ENCODE data around the gene KCNC1.

KCNC1 gene

DNA sequence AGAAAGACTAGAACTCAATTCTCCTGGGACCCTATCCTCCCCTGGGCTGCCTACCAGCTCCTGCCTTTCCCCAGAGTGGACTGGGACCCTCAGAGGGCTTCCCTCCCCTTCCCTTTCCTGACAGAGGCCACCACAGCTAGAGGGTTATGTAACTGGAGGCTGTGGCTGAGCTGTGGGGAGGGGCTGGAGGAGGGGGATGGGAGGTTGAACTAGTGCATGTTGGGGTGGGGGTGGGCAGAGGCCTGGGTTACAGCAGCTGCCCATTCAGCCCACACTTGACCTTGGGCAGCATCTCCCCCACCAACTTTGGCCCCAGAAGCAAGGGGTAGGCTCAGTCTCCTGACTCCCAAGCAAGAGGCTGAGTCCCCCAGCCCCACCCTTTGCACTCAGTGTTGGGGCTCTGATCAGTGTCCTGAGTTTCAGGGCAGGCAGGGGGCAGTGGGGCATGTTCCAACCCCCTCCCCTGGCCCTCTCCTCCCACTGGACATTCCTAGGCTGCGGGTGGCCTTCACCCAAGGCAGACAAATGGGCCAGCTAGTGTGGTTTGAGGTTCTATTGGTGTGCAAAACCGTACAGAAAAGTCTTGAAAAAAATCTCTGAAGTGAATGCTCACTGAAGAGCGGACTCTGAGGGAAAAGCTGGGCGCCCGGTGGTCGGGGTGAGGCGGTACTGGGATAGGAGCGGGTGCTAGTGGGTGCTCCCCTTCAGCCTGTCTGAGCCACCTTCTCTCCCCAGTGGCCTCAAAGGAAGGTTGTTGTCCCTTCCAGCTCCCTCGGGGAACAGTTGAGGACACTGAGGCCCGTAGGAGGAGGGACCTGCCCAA lies 3.8 kb downstream of the KCNC1 start:
- DNase-seq: no peak

DNA sequence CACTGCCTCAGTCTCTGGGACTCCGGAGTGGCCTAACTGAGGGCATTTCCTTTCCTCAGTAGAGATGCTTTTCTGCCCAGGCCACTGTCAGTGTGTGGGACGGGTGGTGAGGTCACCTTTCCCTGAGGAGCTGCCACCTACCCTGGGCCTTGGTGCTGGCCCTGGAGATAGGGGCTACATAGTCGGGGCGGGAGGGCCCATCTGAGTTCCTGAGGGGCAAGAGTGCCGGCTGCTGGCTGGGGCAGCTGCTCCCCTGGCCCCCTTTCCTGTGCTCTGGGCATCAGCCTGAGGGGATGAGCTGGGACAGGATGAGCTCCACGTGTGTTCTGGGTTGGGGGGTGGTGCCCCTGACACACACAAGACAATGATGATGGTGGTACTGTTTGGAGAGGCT lies 5.4 kb downstream of the KCNC1 start:
- no peak for DNase-seq

DNA sequence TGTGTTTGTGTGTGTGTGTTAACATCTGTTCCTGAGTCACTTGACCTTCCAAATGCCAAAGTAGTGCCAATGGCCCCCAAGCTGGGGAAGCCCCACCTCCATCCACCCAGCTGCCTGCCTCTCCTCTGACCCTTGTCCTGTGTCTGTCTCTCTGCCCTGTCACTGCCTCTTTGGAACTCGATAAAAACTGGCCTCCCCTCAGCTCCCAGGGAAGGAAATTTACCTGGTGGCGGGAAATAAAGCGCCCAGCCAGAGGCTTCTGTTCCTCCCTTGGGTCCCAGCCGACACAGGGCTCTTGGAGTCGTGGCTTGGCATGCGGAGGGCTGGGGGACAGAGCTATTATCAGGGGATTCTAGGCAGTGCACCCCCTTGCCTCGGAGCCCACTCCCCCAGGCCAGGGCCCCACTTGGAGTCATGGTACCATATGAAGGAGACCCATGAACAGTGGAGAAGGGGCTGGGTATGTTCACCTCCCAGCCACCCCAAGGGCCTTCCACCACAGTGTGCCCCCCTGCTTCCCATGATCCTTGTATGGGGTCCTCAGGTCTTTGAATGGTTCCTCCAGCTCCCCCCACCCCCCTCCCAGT lies 6.2 kb downstream of the KCNC1 start:
- DNase-seq: no peak

DNA sequence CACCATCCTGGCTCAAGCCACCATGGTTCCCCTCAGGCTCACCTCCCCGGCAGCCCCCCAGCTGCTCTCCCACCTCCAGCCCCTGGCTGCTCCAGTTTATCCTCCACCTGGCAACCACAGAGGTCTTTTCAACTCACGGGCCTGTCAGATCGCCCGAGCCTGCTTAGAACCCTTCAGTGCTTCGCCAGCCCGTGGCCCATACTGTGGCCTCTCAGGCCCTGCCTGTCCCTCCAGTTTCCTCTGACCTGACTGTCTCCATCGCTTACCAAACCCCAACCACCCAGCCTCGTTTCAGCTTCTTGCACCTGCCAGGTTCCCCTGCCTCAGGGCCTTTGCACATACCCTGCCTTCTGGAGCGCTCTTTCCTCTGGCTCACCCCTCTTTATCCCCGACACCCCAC lies 6.9 kb downstream of the KCNC1 start:
- no peak for DNase-seq

- no peak for DNase-seq
Measured at GRCh38 chr11:17742019-17742418, 7.4 kb downstream of the KCNC1 start.

GRCh38 chr11:17743026-17743807 lies 8.6 kb downstream of the KCNC1 start:
- DNase-seq: no peak

- no peak for DNase-seq
Measured at GRCh38 chr11:17743808-17744119, 9.2 kb downstream of the KCNC1 start.

GRCh38 chr11:17744151-17744940 lies 9.8 kb downstream of the KCNC1 start:
- DNase-seq: no peak

GRCh38 chr11:17745023-17745772 lies 10.6 kb downstream of the KCNC1 start:
- no peak for DNase-seq

GRCh38 chr11:17746096-17746495 lies 11.5 kb downstream of the KCNC1 start:
- DNase-seq: no peak

DNA sequence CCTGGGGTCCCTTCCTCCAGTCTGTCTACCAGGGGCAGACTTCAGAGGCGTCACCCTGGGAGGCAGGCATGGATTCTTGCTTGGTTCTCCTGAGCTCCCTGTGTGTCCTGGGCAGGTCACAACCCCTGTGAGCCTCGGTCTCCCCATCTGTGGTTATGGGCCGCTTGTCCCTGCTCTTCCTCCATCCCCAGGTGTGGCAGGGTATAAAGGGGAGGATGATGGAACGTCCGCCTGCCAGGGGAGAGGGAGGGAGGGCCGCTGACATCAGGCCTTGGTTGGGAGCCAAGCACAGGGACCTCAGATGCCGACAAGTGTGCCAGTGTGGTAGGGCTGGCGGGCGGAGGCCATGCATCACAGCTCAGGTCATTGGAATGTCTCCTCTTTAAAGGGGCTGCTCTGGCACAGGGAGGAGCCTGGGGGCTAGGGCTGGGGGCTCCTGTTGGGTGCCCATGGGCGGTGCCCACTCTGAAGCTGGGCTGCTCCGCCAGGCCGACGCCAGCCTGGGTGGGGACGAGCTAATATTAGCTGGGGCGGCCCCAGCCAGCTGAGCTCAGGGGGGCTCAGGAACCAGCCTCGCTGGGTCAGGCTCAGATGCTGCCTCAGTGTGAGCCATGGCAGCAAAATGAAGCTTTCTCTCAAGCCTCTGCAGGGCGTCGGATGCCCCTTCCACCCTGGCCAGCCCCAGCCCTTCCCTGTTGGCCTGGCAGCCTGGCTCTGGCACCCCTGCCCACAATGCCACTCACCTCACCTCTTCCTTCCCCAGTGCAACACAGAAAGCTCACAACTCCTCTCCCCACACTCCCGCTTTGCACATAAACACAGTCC lies 12.8 kb downstream of the KCNC1 start:
- DNase-seq: no peak

DNA sequence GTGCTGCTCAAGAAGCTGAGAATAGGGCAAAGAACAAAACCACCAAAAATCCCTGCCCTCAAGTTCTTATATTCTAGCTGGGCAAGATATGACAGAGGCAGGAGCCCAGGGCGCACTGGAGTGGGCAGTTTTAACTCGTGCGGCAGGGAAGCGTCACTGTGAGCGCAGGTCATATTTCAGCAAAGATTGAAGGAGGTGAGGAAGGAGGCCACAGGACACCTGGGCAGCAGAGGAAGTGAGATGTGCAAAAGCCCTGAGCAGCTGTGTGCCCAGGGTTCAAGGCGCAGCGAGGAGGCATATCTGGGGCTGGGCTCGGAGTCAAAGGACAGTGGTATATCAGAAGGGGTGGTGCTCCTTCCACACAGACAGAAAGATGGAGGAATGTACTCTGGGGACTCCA lies 13.5 kb downstream of the KCNC1 start:
- DNase-seq: no peak

GRCh38 chr11:17748761-17749721 lies 14.5 kb downstream of the KCNC1 start:
- no peak for DNase-seq

DNA sequence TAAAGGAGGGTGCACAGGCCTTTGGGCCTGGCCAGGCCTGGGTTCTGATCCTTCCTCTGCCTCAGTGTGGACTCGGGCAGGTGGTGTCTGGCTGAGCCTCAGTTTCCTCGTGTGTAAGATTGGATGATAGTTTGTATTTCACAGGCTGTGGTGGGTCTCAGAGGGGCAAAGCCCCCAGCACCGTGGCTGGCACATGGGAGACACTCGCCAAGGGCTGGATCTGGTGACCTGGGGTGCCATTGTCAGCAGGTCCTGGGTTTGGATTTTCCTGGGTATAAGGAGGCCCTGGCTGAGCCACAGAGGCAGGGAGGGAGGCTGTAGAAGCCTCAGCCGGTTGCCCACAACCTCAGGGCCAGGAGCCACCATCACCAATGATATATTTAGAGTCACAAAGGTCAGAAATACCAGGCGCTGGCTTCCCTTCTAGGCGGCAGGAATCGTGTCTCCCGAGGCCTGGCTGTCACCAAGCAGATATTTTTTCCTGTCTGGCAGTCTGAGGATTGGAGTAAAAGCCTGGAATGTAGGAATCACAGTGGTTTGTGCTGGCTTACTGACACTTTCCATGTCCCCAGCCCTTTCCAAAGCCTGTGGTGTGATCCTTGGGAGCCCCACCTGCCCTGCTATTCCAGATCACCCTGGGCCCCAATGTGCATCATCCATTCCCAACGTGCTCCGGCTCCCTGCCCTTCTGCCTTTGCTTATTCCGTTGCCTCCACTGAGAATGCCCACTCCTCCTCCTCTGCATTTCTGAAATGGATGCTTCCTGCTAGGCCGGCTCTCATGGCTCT lies 15.6 kb downstream of the KCNC1 start:
- DNase-seq: no peak

DNA sequence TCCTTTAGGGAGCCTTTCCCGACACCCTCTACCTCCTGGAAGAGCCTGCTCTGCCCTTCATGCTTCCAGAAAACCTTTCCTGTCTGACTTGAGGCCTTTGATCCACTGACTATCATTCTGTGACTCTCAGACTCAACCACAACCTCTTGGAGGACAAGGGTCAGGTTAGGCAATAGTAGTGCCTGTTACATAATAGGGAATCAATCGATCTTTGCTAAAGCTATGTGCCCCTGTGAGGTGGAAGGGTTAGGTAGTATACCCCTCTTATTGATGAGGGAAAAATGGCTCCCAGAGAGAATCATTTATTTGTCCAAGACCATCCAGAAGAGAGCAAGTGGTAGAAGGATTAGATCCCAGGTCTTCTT lies 16.2 kb downstream of the KCNC1 start:
- DNase-seq: no peak

GRCh38 chr11:17751558-17751957 lies 17.0 kb downstream of the KCNC1 start:
- no peak for DNase-seq

DNA sequence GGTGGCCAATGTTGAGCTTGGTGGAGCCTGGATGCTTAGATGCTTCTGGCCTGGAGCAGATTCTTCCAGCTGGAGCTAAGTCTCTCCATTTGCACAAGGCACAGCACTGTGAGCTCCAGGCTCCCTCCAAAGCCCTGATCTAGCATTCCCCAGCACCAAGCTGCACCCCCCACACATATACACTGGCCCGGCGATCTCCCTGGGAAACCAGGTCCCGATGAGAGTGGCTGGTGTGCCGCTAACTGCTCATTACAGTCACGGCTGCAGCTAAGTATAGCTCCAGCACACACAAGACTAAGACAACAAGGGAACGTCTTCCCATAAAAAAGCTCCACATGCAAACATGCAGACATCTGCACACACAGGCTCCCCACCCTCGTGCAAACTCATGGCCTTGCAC lies 17.6 kb downstream of the KCNC1 start:
- no peak for DNase-seq

- DNase-seq: no peak
Measured at GRCh38 chr11:17753153-17753552, 18.6 kb downstream of the KCNC1 start.

DNA sequence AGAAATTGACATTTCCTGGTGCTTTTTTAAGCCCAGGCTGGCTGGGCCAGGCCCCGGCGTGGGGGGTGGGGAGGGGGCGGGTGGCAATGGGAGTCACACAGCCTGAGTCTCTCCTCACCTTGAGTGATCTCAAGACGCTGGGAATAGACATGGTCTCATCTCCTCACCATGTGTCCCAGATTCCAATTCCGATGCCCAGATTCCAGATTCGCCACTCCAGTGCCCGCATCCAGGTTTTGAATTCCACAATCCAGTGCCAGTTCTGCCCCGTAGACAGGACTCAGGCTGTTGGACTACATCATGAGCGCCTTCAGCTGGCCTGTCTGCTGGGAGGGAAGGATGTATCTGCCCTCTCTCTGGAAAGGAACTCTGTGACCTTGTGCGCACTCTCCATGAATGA lies 19.1 kb downstream of the KCNC1 start:
- no peak for DNase-seq

GRCh38 chr11:17755891-17756290 lies 21.3 kb downstream of the KCNC1 start:
- no peak for DNase-seq

Data from SW 1271 (cell line).